Uterus (tissue), 2 donors: ENCODE data around the gene CD4.

ENCODE experiments used
- CTCF ChIP-seq, 4 experiments: fragments of 200-600 bp in 2 of 4; fragments of 450-650 bp in 2 of 4; sonication (generic) in 2 of 4; IDR thresholded peaks; one replicate each; pipeline ENCODE4 v1.5.1; 2016 to 2019; ENCODE audit warnings: antibody characterized with exemption in 4 of 4, mild to moderate bottlenecking in 2 of 4, moderate library complexity in 1 of 4
- POLR2A ChIP-seq, 2 donors: fragments of 450-650 bp; IDR thresholded peaks; one replicate each; pipeline ENCODE4 v1.6.1; 2016; ENCODE audit warnings: antibody characterized with exemption in 2 of 2, mild to moderate bottlenecking in 1 of 2, moderate library complexity in 1 of 2

- TF ChIP-seq CTCF (IDR thresholded peaks at IDR 0.05) (no peak), POLR2A (IDR thresholded peaks at IDR 0.05) (no peak)
These were observed 7.2 kb downstream of the CD4 start for GRCh38 chr12:6796576-6796975.
